Activated naive CD8-positive, alpha-beta T cell treated with anti-CD3 and anti-CD28 coated beads, Interleukin-2, amount 50 U/mL, for 16 hours (primary cell): ENCODE results near the gene WFIKKN2.
"Not testable (repeated sequence)": the region's sequence is repeated elsewhere in the genome, so short reads cannot be mapped to it uniquely, and the experiment has no call there.

ENCODE experiments used
- DNase-seq: peaks from one replicate; pipeline ENCODE4 v3.0.0-alpha.2; 2020; ENCODE audit warnings: low read depth, low spot score

The WFIKKN2 gene

GRCh38 chr17:50853781-50854180 lies 18.4 kb downstream of the WFIKKN2 start:
- no peak for DNase-seq

DNA sequence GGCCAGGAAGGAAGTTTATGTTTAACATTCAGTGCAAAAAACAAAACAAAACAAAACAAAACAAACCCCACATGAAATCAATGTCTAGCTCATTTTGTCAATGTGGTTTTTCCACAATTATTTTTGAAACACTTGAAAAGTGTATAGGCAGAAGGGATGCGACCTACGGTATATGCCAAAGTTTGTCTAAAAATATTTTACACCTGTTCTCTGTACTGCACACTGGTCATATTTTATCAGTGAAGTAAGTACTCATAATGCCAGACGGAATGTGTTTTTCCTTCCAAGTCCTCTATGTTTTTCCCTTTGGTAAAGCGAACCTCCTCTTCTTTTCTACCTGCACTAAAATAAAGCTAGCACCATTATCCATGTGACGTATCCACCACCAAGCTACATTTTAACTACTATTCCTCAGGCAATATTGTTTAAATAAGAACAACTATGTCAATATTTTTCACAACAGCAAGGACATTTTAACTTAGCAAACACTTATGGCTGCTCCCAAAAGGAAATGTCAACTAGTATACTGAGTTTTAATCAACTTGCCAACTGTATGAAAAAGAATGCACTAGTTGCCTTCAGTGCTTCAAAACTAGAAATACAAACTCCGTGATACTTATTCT lies 20.4 kb downstream of the WFIKKN2 start:
- DNase-seq: no peak

- no peak for DNase-seq
Observed at GRCh38 chr17:50856431-50856830, 21.0 kb downstream of the WFIKKN2 start.

- no peak for DNase-seq
Observed at GRCh38 chr17:50858486-50859225, 23.3 kb downstream of the WFIKKN2 start.

DNA sequence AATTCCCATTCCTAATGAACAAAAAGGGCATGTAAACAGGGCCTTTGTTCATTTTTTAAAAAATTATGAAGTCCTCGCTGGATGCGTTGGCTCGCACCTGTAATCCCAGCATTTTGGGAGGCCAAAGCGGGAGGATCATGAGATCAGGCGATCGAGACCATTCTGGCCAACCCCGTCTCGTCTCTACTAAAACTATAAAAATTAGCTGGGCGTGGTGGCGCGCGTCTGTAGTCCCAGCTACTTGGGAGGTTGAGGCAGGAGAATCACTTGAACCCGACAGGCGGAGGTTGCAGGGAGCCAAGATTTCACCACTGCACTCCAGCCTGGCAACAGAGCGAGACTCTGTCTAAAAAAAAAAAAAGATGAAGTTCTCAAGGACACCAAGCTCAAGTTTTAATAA lies 24.3 kb downstream of the WFIKKN2 start:
- not testable (repeated sequence) for DNase-seq

DNA sequence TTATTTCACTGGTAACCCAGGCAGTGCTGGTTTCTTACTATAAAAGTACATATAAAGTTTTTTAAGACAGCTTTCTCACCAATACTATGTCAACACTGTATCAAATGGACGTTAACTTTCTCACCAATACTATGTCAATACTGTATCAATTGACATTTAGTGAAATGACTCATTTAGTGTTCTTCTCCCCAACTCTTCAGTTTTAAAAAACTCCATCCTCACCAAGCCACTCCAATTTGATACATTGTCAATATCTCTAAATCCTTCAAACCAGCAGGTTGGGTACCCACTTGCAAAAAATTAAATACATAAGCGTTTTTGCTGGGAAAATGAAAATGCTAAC lies 25.9 kb downstream of the WFIKKN2 start:
- no peak for DNase-seq

- DNase-seq: no peak
Observed at GRCh38 chr17:50861822-50862528, 26.6 kb downstream of the WFIKKN2 start.

DNA sequence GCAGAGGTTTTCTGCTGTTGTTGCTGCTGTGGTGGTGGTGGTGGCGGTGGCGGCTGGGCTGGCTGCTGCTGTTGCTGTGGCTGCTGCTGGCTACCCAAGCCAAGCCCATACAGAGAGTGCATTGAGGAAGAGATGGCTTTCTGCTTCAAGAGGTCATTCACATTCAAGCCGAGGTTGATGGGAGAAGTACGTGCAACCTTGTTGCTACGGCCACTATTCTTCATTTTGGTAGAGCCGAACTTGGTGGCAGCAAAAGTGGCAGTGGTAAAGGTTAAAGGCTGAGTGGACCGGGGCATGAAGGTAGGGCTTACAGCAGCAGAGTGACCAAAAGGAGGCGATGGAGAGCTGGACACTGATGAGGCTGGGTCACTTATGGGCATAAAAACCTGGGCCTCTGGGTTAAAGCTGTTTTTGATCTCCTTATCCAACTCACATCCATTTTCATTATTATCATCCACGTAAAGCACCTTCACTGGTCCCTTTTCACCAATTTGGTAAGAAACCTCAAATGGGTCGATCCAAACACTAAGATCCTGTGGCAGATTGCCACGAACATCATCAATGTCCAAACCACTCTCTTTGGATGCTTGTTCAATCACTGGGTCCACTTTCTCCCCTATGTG lies 27.9 kb downstream of the WFIKKN2 start:
- no peak for DNase-seq

- DNase-seq: no peak
Observed at GRCh38 chr17:50863931-50864330, 28.5 kb downstream of the WFIKKN2 start.

DNA sequence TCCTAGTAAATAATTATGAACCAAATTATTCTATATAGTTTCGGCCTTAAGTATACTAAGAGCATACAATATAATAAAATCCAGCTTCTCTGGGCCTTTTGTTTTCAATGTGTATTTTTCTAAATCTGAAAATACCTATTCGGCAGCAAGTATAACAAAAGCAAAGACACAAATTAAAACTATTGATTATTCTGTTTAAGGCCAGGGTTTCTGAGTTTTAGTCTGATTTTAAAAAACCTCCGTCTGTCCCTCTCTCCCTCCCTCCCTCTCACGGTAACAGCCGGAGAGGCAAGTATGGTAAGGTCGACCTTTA lies 29.3 kb downstream of the WFIKKN2 start:
- DNase-seq: no peak

- DNase-seq: no peak
Observed at GRCh38 chr17:50865060-50865867, 29.9 kb downstream of the WFIKKN2 start.

DNA sequence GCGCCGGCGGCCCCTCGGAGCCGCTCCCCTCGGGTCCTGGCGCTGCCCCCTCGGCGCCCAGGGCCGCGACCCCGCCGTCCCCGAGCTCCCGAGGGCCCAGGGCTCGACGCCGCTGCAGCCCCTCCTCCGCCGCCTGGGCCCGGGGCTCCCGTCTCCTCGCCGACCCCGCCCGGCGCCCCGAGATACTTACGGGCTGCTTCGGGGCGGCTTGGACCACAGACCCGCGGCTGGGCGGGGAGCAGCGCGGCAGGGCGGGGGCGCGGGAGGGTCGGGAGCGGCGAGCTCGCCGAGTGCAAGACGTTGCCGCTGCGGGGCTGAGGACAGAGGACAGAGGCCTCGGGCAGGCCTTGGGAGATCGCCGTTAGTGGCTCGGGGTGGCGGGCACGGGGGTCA lies 30.5 kb downstream of the WFIKKN2 start:
- DNase-seq: no peak

- DNase-seq: peak; percentile 91
Observed at GRCh38 chr17:50866261-50866949, 31.0 kb downstream of the WFIKKN2 start, which contains the start of gene TOB1. TSS of gene TOB1 (minus strand) at chr17:50866354. CDS start at chr17:50864017, 2,337 bp downstream.

DNA sequence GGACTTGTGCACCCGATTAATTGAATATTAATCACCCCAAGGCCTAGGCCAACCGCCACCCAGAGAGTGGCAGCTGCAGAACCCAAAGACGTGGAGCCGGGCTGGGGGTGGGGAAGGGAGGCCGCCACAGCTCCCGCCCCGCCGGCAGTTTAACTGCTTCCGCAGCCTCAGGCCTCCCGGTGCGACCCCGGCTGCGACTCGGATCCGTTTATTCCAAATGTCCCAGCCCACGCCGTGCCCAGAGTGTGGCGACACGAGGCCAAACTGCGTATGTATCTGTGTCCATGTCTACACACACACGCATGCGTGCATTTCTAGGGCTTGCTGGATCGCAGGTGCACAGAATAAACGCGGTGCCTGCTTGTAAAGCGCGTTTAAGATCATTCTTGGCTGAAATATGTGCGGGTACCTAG lies 31.6 kb downstream of the WFIKKN2 start:
- peak; percentile 35 for DNase-seq

DNA sequence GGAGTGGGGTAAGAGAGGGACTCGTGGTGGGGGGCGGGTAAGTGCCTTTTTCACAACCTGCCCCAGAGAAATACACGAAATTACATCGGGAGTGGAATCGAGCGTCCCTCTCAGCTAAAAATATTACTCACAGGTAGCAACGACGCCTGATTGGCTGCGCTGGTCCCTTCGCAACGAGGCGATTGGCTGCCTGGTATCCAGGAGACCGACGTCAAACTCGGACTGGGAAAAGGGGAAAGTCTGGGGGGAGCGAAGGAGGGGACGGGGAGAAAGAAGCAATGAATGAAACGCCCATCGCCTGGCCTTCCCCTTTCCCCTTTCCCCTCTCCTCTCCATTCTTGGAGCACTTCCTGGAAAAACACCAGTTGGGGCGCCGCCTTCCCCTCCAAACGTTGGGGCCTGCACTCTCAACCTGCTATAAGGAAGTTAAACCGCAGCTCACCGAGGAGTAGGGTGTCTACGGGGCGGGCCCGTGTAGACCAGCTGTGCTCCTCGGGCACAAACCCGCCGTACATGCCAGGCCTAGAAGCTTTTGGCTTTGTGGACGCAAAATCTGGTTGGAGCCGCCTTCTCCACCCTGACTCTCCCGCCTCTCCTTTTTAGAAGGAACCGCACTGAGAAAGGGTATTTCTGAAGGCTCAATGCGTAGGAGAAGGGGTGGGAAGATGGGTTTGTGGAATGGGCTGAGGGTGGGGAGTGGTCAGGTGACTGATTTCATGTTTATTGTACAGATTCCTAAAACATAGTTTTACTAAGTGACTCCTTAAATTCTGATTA lies 32.2 kb downstream of the WFIKKN2 start:
- DNase-seq: peak; percentile 46

DNA sequence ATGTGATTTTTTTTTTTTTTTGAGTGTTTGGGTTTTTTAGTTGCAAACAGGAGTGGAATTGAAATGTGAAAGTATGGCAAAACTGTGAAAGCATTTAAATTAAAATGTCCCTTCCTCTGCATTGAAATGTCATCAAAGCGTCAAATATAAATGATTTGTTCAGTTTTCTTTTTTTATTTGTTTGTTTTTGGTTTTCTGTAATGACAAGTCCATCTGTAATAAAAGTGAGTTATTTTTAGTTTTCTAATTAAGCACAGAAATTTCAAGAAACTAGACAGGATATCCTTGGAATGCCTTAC lies 32.7 kb downstream of the WFIKKN2 start:
- no peak for DNase-seq

DNA sequence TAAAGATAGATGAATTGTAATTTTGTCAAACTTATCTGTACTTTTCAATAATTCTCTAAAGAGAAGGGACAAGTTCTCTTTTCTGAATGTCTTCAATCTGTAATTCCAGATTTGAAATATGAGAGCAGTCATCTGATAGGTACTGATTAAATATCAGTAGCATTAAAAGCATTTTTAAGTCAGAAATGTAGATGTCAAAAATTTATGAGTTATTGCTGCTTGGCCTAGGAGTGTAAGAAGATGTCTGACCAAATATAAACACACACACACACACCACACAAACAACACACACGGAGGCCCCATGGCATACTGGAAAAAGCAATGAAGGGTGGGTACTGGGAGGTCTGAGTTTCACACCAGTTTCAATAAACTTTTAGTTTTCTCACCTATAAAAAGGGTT lies 33.2 kb downstream of the WFIKKN2 start:
- DNase-seq: no peak

DNA sequence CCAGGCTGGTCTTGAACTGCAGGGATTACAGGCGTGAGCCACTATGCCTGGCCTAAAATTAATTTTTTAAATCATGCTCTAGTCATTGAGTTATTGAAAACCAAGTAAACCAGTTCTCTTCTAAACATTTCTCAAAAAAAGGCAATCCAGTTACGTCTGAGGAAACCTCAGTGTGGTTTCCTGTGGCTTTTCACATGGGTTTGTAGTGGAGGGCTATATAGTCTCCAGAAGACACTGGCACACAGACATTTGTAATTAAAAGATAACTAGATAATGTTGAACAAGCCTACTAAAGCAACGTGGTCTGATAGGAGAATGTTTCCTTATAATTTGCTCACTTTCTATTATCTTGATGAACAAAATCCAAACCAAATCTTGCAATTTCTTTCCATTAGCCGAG lies 36.0 kb downstream of the WFIKKN2 start:
- DNase-seq: no peak

- DNase-seq: no peak
Observed at GRCh38 chr17:50871898-50872297, 36.5 kb downstream of the WFIKKN2 start.

DNA sequence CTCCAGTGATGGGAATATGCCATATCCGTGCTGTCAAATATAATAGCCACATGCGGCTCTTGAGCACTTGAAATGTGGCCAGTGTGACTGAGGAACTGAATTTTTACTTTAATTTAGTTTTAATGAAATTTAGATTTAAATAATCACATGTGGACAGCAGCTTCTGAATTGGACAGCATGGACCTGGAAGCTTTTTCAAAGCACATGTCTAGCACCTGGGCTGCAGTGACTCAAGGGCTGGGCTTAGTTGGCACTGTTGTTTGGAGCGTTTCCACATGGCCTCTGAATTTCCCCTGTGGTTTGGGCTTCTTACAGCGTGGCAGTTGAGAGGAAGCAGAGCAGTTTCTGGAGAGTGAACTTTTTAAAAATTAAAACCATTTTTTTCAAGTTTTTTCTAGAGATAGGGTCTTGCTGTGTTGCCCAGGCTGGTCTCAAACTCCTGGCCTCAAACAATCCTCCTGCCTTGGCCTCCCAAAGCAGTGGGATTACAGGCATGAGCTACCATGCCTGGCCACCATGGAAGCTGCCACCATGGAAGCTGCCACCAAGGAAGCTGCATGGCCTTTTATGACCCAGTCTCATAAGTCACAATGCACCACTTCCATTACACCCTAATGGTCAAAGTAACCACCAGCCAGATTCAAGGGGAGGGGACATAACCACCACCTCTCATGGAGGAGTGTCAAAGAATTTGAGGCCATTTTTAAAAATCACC lies 37.5 kb downstream of the WFIKKN2 start:
- no peak for DNase-seq
